ENCODE measurements around the gene BCAS1. TPM values are rescaled to one million over a fixed set of nuclear protein-coding genes. Genes with fewer than 3 reads are reported as not detected.
"Not testable (repeated sequence)": the region's sequence is repeated elsewhere in the genome, so short reads cannot be mapped to it uniquely, and the experiment has no call there.

The BCAS1 gene
- total RNA-seq, 1 experiment from 2014 or later = 0.17 TPM

GRCh38 chr20:54006216-54006615 lies 64.2 kb downstream of the BCAS1 start:
- H3K27ac ChIP-seq (ENCODE audit: low read depth, low read length); H3K27me3 ChIP-seq (ENCODE audit: insufficient read depth, low read length); H3K36me3 ChIP-seq (ENCODE audit: control insufficient read depth in 1 of 2, insufficient read depth in 2 of 2, low read length in 2 of 2); DNase-seq (ENCODE audit: low read depth, low spot score); H4K20me1 ChIP-seq (ENCODE audit: insufficient read depth); intact Hi-C loops (cut with micrococcal nuclease); POLR2A ChIA-PET; H3K9me3 ChIP-seq (ENCODE audit: control insufficient read depth in 1 of 2, insufficient read depth in 1 of 2, low read depth in 1 of 2, low read length in 2 of 2); H3K9me2 ChIP-seq (ENCODE audit: insufficient read depth); H2AFZ ChIP-seq (ENCODE audit: low read depth, low read length, poor library complexity, severe bottlenecking); RAD21 ChIA-PET (ENCODE audit: low non-redundant PET in 1 of 2, low total read pairs in 2 of 2, uncharacterized antibody in 2 of 2, unreplicated experiment in 2 of 2); CTCF ChIA-PET; H3K9ac ChIP-seq (ENCODE audit: low read length); H3K79me2 ChIP-seq (ENCODE audit: insufficient read depth, low read length); H3K4me2 ChIP-seq (ENCODE audit: low read length); ATAC-seq; H3K4me3 ChIP-seq (replicated peaks in 1 of 2; ENCODE audit: low read depth in 1 of 2, low read length in 2 of 2); H3K4me1 ChIP-seq (ENCODE audit: control insufficient read depth in 1 of 2, insufficient read depth in 2 of 2, low read length in 2 of 2); BruUV-seq (replicated peaks): not testable (repeated sequence)

GRCh38 chr20:54005524-54005923 lies 64.9 kb downstream of the BCAS1 start:
- H3K27ac ChIP-seq (ENCODE audit: low read depth, low read length) = no peak overlapping the region
- H3K4me2 ChIP-seq (ENCODE audit: low read length) = no peak overlapping the region
- H3K27me3 ChIP-seq (ENCODE audit: insufficient read depth, low read length) = no peaks in the 10 kb centered on the region; the same call in 1 of the 2 replicates
- H3K9me3 ChIP-seq (ENCODE audit: control insufficient read depth in 1 of 2, insufficient read depth in 1 of 2, low read depth in 1 of 2, low read length in 2 of 2) = no peaks in the 10 kb centered on the region
- H3K36me3 ChIP-seq (ENCODE audit: control insufficient read depth in 1 of 2, insufficient read depth in 2 of 2, low read length in 2 of 2) = no peaks in the 10 kb centered on the region
- RAD21 ChIA-PET (ENCODE audit: low non-redundant PET in 1 of 2, low total read pairs in 2 of 2, uncharacterized antibody in 2 of 2, unreplicated experiment in 2 of 2) = no interaction called here
- CTCF ChIA-PET = no interaction called here
- no peak for ATAC-seq
- no TSS peak for BruUV-seq (replicated peaks)
- no peaks in the 10 kb centered on the region for H3K9me2 ChIP-seq (ENCODE audit: insufficient read depth)
- H4K20me1 ChIP-seq (ENCODE audit: insufficient read depth) = no peaks in the 10 kb centered on the region
- H3K4me1 ChIP-seq (ENCODE audit: control insufficient read depth in 1 of 2, insufficient read depth in 2 of 2, low read length in 2 of 2) = no peaks in the 10 kb centered on the region
- POLR2A ChIA-PET = no interaction called here
- H3K4me3 ChIP-seq (replicated peaks in 1 of 2; ENCODE audit: low read depth in 1 of 2, low read length in 2 of 2) = no peak overlapping the region
- DNase-seq (ENCODE audit: low read depth, low spot score) = no peak
- no peaks in the 10 kb centered on the region for H3K79me2 ChIP-seq (ENCODE audit: insufficient read depth, low read length)
- H2AFZ ChIP-seq (ENCODE audit: low read depth, low read length, poor library complexity, severe bottlenecking) = no peak overlapping the region
- intact Hi-C loops (cut with micrococcal nuclease) = no loop called here
- H3K9ac ChIP-seq (ENCODE audit: low read length) = no peak overlapping the region
- TF ChIP-seq CBX3 (IDR thresholded peaks at IDR 0.05; ENCODE audit: low read depth) (no peak), POLR2AphosphoS5 (IDR thresholded peaks at IDR 0.05; ENCODE audit: low read depth, low read length) (no peak), CTCF (IDR thresholded peaks at IDR 0.05 in 2 of 3, conservative IDR thresholded peaks at IDR 0.05 in 1 of 3; ENCODE audit: borderline replicate concordance in 1 of 3, insufficient read depth in 1 of 3, low read depth in 2 of 3, low read length in 2 of 3) (no peak), RAD21 (IDR thresholded peaks at IDR 0.05; ENCODE audit: low read depth) (no peak), FOSL1 (IDR thresholded peaks at IDR 0.05; ENCODE audit: low read depth) (no peak), SP1 (IDR thresholded peaks at IDR 0.05; ENCODE audit: low read depth) (no peak), CEBPB (IDR thresholded peaks at IDR 0.05; ENCODE audit: low read depth) (no peak), EZH2phosphoT487 (IDR thresholded peaks at IDR 0.05; ENCODE audit: borderline replicate concordance) (no peak), ZNF274 (IDR thresholded peaks at IDR 0.05; ENCODE audit: low read depth, low read length) (no peak), ZFX (IDR thresholded peaks at IDR 0.05) (no peak), JUND (IDR thresholded peaks at IDR 0.05) (no peak), SRF (IDR thresholded peaks at IDR 0.05; ENCODE audit: low read depth) (no peak), POLR2A (IDR thresholded peaks at IDR 0.05; ENCODE audit: borderline replicate concordance, extremely low read depth, insufficient read depth, insufficient read length) (no peak), SIN3A (IDR thresholded peaks at IDR 0.05; ENCODE audit: low read depth) (no peak), EZH2 (IDR thresholded peaks at IDR 0.05) (no peak)
- TF ChIP-seq, protein P1, sequence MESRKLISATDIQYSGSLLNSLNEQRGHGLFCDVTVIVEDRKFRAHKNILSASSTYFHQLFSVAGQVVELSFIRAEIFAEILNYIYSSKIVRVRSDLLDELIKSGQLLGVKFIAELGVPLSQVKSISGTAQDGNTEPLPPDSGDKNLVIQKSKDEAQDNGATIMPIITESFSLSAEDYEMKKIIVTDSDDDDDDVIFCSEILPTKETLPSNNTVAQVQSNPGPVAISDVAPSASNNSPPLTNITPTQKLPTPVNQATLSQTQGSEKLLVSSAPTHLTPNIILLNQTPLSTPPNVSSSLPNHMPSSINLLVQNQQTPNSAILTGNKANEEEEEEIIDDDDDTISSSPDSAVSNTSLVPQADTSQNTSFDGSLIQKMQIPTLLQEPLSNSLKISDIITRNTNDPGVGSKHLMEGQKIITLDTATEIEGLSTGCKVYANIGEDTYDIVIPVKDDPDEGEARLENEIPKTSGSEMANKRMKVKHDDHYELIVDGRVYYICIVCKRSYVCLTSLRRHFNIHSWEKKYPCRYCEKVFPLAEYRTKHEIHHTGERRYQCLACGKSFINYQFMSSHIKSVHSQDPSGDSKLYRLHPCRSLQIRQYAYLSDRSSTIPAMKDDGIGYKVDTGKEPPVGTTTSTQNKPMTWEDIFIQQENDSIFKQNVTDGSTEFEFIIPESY (IDR thresholded peaks at IDR 0.05; ENCODE audit: extremely low read depth, insufficient replicate concordance, low read length) = no peak
